GM18951 (cell line): ENCODE measurements around the gene ZKSCAN8.

Source experiments
- POLR2A ChIP-seq: IDR thresholded peaks from 4 replicates; pipeline ENCODE4 v1.6.1; 2011; ENCODE audit warnings: mild to moderate bottlenecking; ENCODE audit not compliant: insufficient read length, insufficient read depth; ENCODE audit errors: extremely low read depth
- in situ Hi-C: fragments of 300-500 bp; cut with MboI; formaldehyde crosslinking; loops from one replicate; pipeline ENCODE4 v1.12.0; 2022; ENCODE audit warnings: low sequenced_read_pairs, mixed read lengths, inconsistent platforms; ENCODE audit not compliant: unreplicated experiment

The ZKSCAN8 gene

GRCh38 chr6:28159029-28159607 is 17.4 kb downstream of the ZKSCAN8 start:
- no peak for TF ChIP-seq POLR2A
- in situ Hi-C loops, result no loop called here

GRCh38 chr6:28160233-28160632 is 18.6 kb downstream of the ZKSCAN8 start:
- in situ Hi-C loops, result no loop called here
- TF ChIP-seq POLR2A, result no peak

- in situ Hi-C loops, result no loop called here
- TF ChIP-seq POLR2A, result peak; percentile 81
Measured at GRCh38 chr6:28161410-28162079, 19.9 kb downstream of the ZKSCAN8 start.

GRCh38 chr6:28165563-28165962 is 23.9 kb downstream of the ZKSCAN8 start:
- TF ChIP-seq POLR2A, result no peak

GRCh38 chr6:28167068-28167467 is 25.4 kb downstream of the ZKSCAN8 start:
- in situ Hi-C loops, result no loop called here
- TF ChIP-seq POLR2A, result no peak

More at GRCh38 chr6:28165563-28165962, 23.9 kb downstream of the ZKSCAN8 start:
- in situ Hi-C loops, result no loop called here

- no peak for TF ChIP-seq POLR2A
- in situ Hi-C loops, result no loop called here
Measured at GRCh38 chr6:28167926-28168325, 26.2 kb downstream of the ZKSCAN8 start.

- in situ Hi-C loops, result no loop called here
- TF ChIP-seq POLR2A, result no peak
Measured at GRCh38 chr6:28171271-28171670, 29.6 kb downstream of the ZKSCAN8 start.

- in situ Hi-C loops, result no loop called here
- no peak for TF ChIP-seq POLR2A
Measured at GRCh38 chr6:28172006-28172405, 30.3 kb downstream of the ZKSCAN8 start.

- TF ChIP-seq POLR2A, result no peak
- in situ Hi-C loops, result no loop called here
Measured at GRCh38 chr6:28176373-28176772, 34.7 kb downstream of the ZKSCAN8 start.

- in situ Hi-C loops, result no loop called here
- TF ChIP-seq POLR2A, result no peak
Measured at GRCh38 chr6:28182255-28182654, 40.6 kb downstream of the ZKSCAN8 start.

GRCh38 chr6:28188111-28188979 is 46.7 kb downstream of the ZKSCAN8 start:
- in situ Hi-C loops, result no loop called here
- no peak for TF ChIP-seq POLR2A

- no peak for TF ChIP-seq POLR2A
- in situ Hi-C loops, result no loop called here
Measured at GRCh38 chr6:28200020-28200419, 58.3 kb downstream of the ZKSCAN8 start.

- in situ Hi-C loops, result no loop called here
- no peak for TF ChIP-seq POLR2A
Measured at GRCh38 chr6:28203201-28203600, 61.5 kb downstream of the ZKSCAN8 start.
